Measurements from ENCODE around the gene GTF2H3.

GTF2H3 gene

DNA sequence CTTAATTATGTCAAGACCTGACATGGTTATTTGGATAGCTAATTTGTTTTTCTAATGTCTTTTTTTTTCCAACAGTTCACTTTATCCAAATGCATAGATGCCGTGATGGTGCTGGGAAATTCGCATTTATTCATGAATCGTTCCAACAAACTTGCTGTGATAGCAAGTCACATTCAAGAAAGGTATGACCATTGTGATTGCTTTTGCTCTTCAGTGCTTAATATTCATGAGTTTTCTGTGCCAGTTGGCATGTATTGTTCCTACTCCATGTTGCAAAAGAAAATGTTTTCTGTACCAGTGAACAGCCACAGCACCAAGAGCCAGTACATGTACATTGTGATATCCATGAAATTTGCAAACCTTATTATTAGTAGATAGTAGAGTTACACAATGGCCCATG is 11.8 kb downstream of the GTF2H3 start:
- no peaks in the 10 kb centered on the region for H3K9me3 ChIP-seq
- H3K4me3 ChIP-seq, result no peak overlapping the region
- 0 out of 2 replicates have a peak, but pooled peaks cover 3% of the 10 kb centered on the region for H4K20me1 ChIP-seq
- no peak overlapping the region for H3K4me2 ChIP-seq
- H3K9ac ChIP-seq, result no peak overlapping the region
- H3K27ac ChIP-seq, result no peak overlapping the region
- no peaks in the 10 kb centered on the region for H3K27me3 ChIP-seq
- H3K36me3 ChIP-seq, result peaks cover 93% of the 10 kb centered on the region
- H3K4me1 ChIP-seq, result no peaks in the 10 kb centered on the region
- TF ChIP-seq Cebpa-rat (IDR thresholded peaks at IDR 0.05), result no peak

DNA sequence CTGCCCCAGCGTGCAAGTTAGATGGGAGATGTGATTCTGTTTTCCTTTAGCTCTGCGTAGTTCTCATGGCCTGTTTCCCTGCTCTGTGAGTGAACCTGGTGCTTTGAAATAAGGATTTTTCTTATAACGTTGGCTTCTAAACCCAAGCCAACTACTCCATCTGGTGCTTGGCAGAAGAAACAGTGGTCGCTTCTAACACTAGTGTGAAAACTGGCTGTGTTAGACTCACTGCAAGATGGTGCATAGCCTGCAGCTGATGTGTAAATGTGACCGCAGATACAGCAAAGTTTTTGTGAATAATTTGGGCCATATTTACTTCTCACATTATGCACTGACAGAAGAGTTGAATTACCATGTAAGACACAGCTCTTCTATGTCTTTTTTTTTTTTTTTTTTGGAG is 12.2 kb downstream of the GTF2H3 start:
- no peaks in the 10 kb centered on the region for H3K27me3 ChIP-seq
- H3K4me2 ChIP-seq, result no peak overlapping the region
- no peaks in the 10 kb centered on the region for H3K9me3 ChIP-seq
- H3K27ac ChIP-seq, result no peak overlapping the region
- H3K4me1 ChIP-seq, result no peaks in the 10 kb centered on the region
- H3K36me3 ChIP-seq, result peaks cover 94% of the 10 kb centered on the region
- H3K4me3 ChIP-seq, result no peak overlapping the region
- no peak overlapping the region for H3K9ac ChIP-seq
- no peak for TF ChIP-seq Cebpa-rat (IDR thresholded peaks at IDR 0.05)
- H4K20me1 ChIP-seq, result 0 out of 2 replicates have a peak, but pooled peaks cover 3% of the 10 kb centered on the region

GRCh38 chr12:123648401-123648800 is 14.8 kb downstream of the GTF2H3 start:
- Histone ChIP-seq H3K9ac (no peak overlapping the region), H3K4me1 (no peaks in the 10 kb centered on the region), H3K4me2 (no peak overlapping the region), H4K20me1 (no peaks in the 10 kb centered on the region), H3K27ac (no peak overlapping the region), H3K9me3 (no peaks in the 10 kb centered on the region), H3K4me3 (no peak overlapping the region), H3K36me3 (peaks cover 95% of the 10 kb centered on the region), H3K27me3 (no peaks in the 10 kb centered on the region)
- TF ChIP-seq Cebpa-rat (IDR thresholded peaks at IDR 0.05), result no peak

GRCh38 chr12:123654129-123654701 is 20.6 kb downstream of the GTF2H3 start:
- H3K36me3 ChIP-seq, result peaks cover 90% of the 10 kb centered on the region
- TF ChIP-seq Cebpa-rat (IDR thresholded peaks at IDR 0.05), result no peak
- no peak overlapping the region for H3K27ac ChIP-seq
- no peak overlapping the region for H3K9ac ChIP-seq
- no peaks in the 10 kb centered on the region for H3K4me1 ChIP-seq
- H3K9me3 ChIP-seq, result no peaks in the 10 kb centered on the region
- H3K27me3 ChIP-seq, result no peaks in the 10 kb centered on the region
- H3K4me3 ChIP-seq, result no peak overlapping the region
- no peak overlapping the region for H3K4me2 ChIP-seq
- no peaks in the 10 kb centered on the region for H4K20me1 ChIP-seq

- Histone ChIP-seq H3K9ac (no peak overlapping the region), H3K36me3 (peaks cover 90% of the 10 kb centered on the region), H3K27me3 (no peaks in the 10 kb centered on the region), H3K4me1 (no peaks in the 10 kb centered on the region), H3K4me2 (no peak overlapping the region), H4K20me1 (no peaks in the 10 kb centered on the region), H3K4me3 (no peak overlapping the region), H3K27ac (no peak overlapping the region), H3K9me3 (no peaks in the 10 kb centered on the region)
- TF ChIP-seq Cebpa-rat (IDR thresholded peaks at IDR 0.05), result no peak
These were observed 21.8 kb downstream of the GTF2H3 start for GRCh38 chr12:123655420-123655819.

- Histone ChIP-seq H3K9ac (no peak overlapping the region), H3K27me3 (no peaks in the 10 kb centered on the region), H3K4me1 (no peaks in the 10 kb centered on the region), H3K27ac (no peak overlapping the region), H3K4me3 (no peak overlapping the region), H4K20me1 (no peaks in the 10 kb centered on the region), H3K9me3 (no peaks in the 10 kb centered on the region), H3K4me2 (no peak overlapping the region), H3K36me3 (peaks cover 87% of the 10 kb centered on the region)
- no peak for TF ChIP-seq Cebpa-rat (IDR thresholded peaks at IDR 0.05)
These were observed 22.8 kb downstream of the GTF2H3 start for GRCh38 chr12:123656392-123656791.

DNA sequence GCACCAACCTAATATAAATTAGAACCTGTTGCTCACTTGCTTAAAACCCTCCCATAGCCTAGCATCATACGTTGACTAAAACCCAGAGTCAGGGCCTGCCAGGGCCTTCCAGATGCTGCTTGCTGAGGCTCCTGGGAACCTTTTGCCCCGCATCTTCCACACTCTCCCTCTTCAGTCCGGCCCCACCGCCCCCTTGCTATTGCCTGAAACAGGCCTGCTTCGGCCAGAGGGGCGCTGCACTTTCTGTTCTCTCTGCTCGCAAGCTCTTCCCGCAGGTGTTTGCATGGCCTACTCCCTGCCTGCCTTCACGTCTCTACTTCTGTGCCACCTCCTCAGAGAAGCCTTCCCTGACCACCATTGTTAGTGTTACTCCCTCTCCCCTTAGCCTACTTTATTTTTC is 23.6 kb downstream of the GTF2H3 start:
- Histone ChIP-seq H3K4me3 (no peak overlapping the region), H3K9ac (no peak overlapping the region), H3K4me1 (no peaks in the 10 kb centered on the region), H3K27me3 (no peaks in the 10 kb centered on the region), H4K20me1 (no peaks in the 10 kb centered on the region), H3K27ac (no peak overlapping the region), H3K9me3 (no peaks in the 10 kb centered on the region), H3K4me2 (no peak overlapping the region), H3K36me3 (peaks cover 83% of the 10 kb centered on the region)
- no peak for TF ChIP-seq Cebpa-rat (IDR thresholded peaks at IDR 0.05)

DNA sequence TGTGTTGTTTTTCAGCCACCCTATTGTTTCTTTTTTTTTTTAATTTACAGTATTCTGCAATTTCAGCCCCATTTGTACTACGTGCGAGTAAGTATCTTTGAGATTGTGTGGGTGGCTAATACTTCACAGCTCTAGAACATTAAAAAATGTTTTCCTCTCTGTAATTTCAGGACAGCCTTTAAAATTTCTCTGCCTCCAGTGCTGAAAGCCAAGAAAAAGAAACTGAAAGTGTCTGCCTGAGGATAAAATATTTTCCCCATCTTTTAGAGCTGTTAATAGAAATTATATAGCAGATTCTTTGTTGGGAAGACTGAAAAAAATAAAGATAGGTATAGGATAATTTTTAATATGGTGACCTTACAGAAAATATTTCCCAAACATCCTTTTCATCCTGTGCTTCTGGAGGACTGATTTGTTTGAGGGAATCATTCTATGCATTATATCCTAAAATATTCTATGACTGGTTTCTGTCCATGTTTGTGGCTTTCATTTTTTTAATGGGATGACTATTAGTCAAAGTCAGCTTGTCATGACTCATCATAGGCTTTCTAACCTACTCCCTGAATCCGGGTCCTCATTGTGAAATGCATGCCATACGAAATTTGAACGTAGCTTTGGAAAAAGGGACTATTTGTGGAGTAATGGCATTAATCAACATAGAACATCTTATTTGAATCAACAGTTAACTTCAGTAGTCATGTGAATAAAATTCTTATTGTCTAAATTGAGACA is 26.5 kb downstream of the GTF2H3 start:
- Histone ChIP-seq H3K9me3 (no peaks in the 10 kb centered on the region), H3K27me3 (no peaks in the 10 kb centered on the region), H3K4me2 (no peak overlapping the region), H3K27ac (no peak overlapping the region), H3K9ac (no peak overlapping the region), H3K4me1 (no peaks in the 10 kb centered on the region), H3K4me3 (no peak overlapping the region), H4K20me1 (no peaks in the 10 kb centered on the region), H3K36me3 (peaks cover 74% of the 10 kb centered on the region)
- no peak for TF ChIP-seq Cebpa-rat (IDR thresholded peaks at IDR 0.05)

DNA sequence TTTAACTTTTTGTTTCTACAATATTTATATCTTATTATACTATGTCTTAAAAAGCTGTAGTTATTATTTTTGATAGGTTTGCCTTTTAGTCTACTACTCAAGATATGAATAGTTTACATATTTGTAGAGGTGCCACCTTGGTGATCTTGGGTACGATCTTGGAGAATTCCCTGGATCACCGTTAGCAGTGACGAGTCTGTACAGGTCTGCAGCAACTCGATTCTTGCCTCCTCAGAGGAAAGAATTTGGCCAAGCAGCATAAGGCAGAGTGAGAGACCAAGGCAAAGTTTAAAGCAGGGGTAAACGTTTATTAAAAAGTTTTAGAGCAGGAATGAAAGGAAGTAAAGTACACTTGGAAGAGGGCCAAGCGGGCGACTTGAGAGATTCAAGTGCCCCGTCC is 34.1 kb downstream of the GTF2H3 start:
- no peak for TF ChIP-seq Cebpa-rat (IDR thresholded peaks at IDR 0.05)

GRCh38 chr12:123670882-123671728 is 37.5 kb downstream of the GTF2H3 start, which contains the start of gene TCTN2:
TCTN2 (plus strand) TSS chr12:123671113; CDS start chr12:123671241, 128 bp downstream.
- no peaks in the 10 kb centered on the region for H3K9me3 ChIP-seq
- H4K20me1 ChIP-seq, result no peaks in the 10 kb centered on the region
- H3K4me2 ChIP-seq, result peak within 1 kb of the TSS; percentile 100
- no peaks in the 10 kb centered on the region for H3K27me3 ChIP-seq
- peak within 1 kb of the TSS; percentile 69 for H3K9ac ChIP-seq
- H3K27ac ChIP-seq, result no peak within 1 kb of the TSS
- H3K4me3 ChIP-seq, result peak within 1 kb of the TSS; percentile 85
- H3K4me1 ChIP-seq, result peaks cover 13% of the 10 kb centered on the region
- TF ChIP-seq Cebpa-rat (IDR thresholded peaks at IDR 0.05), result no peak
- H3K36me3 ChIP-seq, result peaks cover 12% of the 10 kb centered on the region; the same call in 1 of the 2 replicates

More for the DNA sequence above, 34.1 kb downstream of the GTF2H3 start:
- Histone ChIP-seq H4K20me1 (no peaks in the 10 kb centered on the region), H3K27ac (no peak overlapping the region), H3K4me1 (peaks cover 13% of the 10 kb centered on the region), H3K4me2 (no peak overlapping the region), H3K36me3 (peaks cover 13% of the 10 kb centered on the region), H3K27me3 (no peaks in the 10 kb centered on the region), H3K9me3 (no peaks in the 10 kb centered on the region), H3K9ac (no peak overlapping the region), H3K4me3 (no peak overlapping the region)

Measured in BLaER1 (cell line).